Measurements from ENCODE around the gene MDGA2. TPM values are rescaled to one million over a fixed set of nuclear protein-coding genes. Genes with fewer than 3 reads are reported as not detected.

The MDGA2 gene
- total RNA-seq, 2 experiments from 2014 or later: not detected

DNA sequence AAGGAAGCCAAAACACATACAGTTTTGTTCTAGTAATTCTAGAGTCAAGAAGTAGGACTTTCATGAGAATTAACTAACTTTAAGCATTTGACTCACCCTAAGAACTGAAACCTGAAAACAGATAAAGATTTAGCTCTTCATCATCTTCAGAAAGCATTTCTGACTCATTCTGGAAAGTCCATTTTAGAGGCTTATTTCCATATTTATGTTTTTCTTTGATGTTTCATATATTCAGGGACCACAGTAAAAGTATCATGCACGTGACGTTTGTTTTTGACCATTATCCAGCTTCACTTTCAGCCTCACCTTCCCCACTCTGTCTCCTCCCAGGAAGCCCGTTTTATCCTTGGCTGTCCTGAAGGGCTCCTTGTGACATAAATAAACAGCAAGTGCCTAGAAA lies 79.2 kb downstream of the MDGA2 start:
- Mint-ChIP-seq H3K4me3 (no peak overlapping the region), H3K27me3 (ENCODE audit: low read depth) (no peaks in the 10 kb centered on the region), H3K27ac (no peak overlapping the region), H3K4me1 (ENCODE audit: low read depth) (no peaks in the 10 kb centered on the region), H3K36me3 (ENCODE audit: low read depth) (no peaks in the 10 kb centered on the region), H3K9me3 (ENCODE audit: insufficient read depth) (peaks cover 8% of the 10 kb centered on the region)
- no peak for DNase-seq
- POLR2A ChIA-PET: no interaction called here
- CTCF ChIA-PET: no interaction called here
- no peak for ATAC-seq

- ChIA-PET POLR2A (no interaction called here), CTCF (no interaction called here)
- DNase-seq: no peak
- Mint-ChIP-seq H3K4me1 (ENCODE audit: low read depth) (no peaks in the 10 kb centered on the region), H3K27ac (no peak overlapping the region), H3K4me3 (no peak overlapping the region), H3K27me3 (ENCODE audit: low read depth) (no peaks in the 10 kb centered on the region), H3K36me3 (ENCODE audit: low read depth) (no peaks in the 10 kb centered on the region), H3K9me3 (ENCODE audit: insufficient read depth) (peaks cover 8% of the 10 kb centered on the region)
- no peak for ATAC-seq
Measured at GRCh38 chr14:47595552-47595951, 79.9 kb downstream of the MDGA2 start.

GRCh38 chr14:47590767-47591495 lies 84.5 kb downstream of the MDGA2 start:
- ChIA-PET POLR2A (interaction anchor here (0.6 to 0.7 kb wide), 2 partner anchors 28 to 1723 kb away, joined by 3 read pairs; no protein-coding TSS in a partner anchor), CTCF (no interaction called here)
- H3K4me3 Mint-ChIP-seq: no peak overlapping the region
- H3K27ac Mint-ChIP-seq: no peak overlapping the region
- H3K9me3 Mint-ChIP-seq (ENCODE audit: insufficient read depth): peaks cover 4% of the 10 kb centered on the region
- H3K4me1 Mint-ChIP-seq (ENCODE audit: low read depth): no peaks in the 10 kb centered on the region
- DNase-seq (no peak), ATAC-seq (no peak)
- H3K36me3 Mint-ChIP-seq (ENCODE audit: low read depth): no peaks in the 10 kb centered on the region
- no peaks in the 10 kb centered on the region for H3K27me3 Mint-ChIP-seq (ENCODE audit: low read depth)

DNA sequence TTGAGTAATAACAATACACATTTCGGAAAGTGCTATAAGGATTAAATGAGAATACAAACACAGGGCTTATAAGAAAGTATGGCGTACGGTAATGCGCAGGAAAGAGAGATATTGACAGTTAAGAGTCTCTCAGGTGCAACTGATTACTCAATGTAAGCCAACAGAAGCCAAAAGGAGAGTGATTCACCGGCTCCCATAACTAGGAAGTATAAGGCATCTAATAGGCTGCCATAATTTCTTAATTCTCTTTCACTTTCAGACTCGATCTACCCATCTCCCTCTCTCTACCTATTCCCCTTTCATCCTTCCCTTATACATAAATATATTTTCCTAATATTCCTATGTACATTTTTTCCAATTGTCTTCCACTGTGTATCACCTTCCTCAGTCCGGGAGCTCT lies 90.0 kb downstream of the MDGA2 start:
- DNase-seq: no peak
- H3K4me3 Mint-ChIP-seq: no peak overlapping the region
- no peak for ATAC-seq
- ChIA-PET POLR2A (no interaction called here), CTCF (no interaction called here)
- H3K4me1 Mint-ChIP-seq (ENCODE audit: low read depth): no peaks in the 10 kb centered on the region
- H3K36me3 Mint-ChIP-seq (ENCODE audit: low read depth): no peaks in the 10 kb centered on the region
- H3K9me3 Mint-ChIP-seq (ENCODE audit: insufficient read depth): peaks cover 10% of the 10 kb centered on the region
- H3K27ac Mint-ChIP-seq: no peak overlapping the region
- H3K27me3 Mint-ChIP-seq (ENCODE audit: low read depth): no peaks in the 10 kb centered on the region

DNA sequence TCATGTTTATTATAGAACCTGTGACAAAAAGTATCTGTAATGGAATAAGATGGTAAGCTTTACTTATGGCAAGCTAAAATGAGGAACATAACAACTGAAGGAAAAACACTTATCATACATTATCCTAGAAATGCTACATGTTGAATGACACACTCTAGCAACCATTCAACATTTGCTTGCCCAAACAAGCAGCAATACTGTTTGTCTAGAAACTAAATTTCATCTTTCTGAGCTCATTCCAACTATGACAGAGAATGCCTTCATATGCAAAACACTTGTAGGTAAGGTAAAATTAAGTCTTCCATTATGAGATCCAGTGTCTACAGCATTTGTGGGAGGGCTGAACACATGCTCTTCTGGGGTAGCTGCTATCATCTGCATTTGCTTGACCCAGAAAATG lies 108.1 kb downstream of the MDGA2 start:
- CTCF ChIA-PET: no interaction called here
- H3K36me3 Mint-ChIP-seq (ENCODE audit: low read depth): no peaks in the 10 kb centered on the region
- H3K27me3 Mint-ChIP-seq (ENCODE audit: low read depth): no peaks in the 10 kb centered on the region
- H3K4me1 Mint-ChIP-seq (ENCODE audit: low read depth): no peaks in the 10 kb centered on the region
- no peak for ATAC-seq
- no peak for DNase-seq
- H3K9me3 Mint-ChIP-seq (ENCODE audit: insufficient read depth): peaks cover 24% of the 10 kb centered on the region
- H3K4me3 Mint-ChIP-seq: no peak overlapping the region
- POLR2A ChIA-PET: no interaction called here
- H3K27ac Mint-ChIP-seq: no peak overlapping the region

DNA sequence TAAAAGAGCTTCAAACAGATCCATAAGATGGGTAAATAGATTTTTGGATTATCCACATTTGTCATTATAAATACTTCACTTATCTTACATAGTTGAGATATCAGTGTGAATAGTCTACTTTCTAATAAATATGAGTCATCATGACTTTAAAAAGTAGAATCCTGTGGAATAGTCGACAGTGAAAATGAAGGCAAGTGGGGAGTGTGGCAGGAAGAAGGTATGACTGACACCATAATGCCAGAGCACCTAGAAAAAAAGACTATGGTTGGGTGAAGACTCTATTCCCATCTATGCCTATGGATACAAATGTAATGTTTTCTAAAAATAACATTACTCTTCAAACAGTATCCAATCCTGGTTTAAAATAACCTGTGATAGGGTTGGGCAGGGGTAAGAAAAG lies 117.5 kb downstream of the MDGA2 start:
- Mint-ChIP-seq H3K27me3 (ENCODE audit: low read depth) (no peaks in the 10 kb centered on the region), H3K4me3 (no peak overlapping the region), H3K4me1 (ENCODE audit: low read depth) (no peaks in the 10 kb centered on the region), H3K27ac (no peak overlapping the region), H3K9me3 (ENCODE audit: insufficient read depth) (peaks cover 8% of the 10 kb centered on the region), H3K36me3 (ENCODE audit: low read depth) (no peaks in the 10 kb centered on the region)
- DNase-seq: no peak
- ATAC-seq: no peak
- ChIA-PET CTCF (no interaction called here), POLR2A (no interaction called here)

GRCh38 chr14:47555333-47555732 lies 120.1 kb downstream of the MDGA2 start:
- ChIA-PET CTCF (no interaction called here), POLR2A (no interaction called here)
- no peaks in the 10 kb centered on the region for H3K36me3 Mint-ChIP-seq (ENCODE audit: low read depth)
- ATAC-seq (no peak), DNase-seq (no peak)
- H3K9me3 Mint-ChIP-seq (ENCODE audit: insufficient read depth): peaks cover under 1% of the 10 kb centered on the region
- no peak overlapping the region for H3K27ac Mint-ChIP-seq
- H3K27me3 Mint-ChIP-seq (ENCODE audit: low read depth): no peaks in the 10 kb centered on the region
- no peaks in the 10 kb centered on the region for H3K4me1 Mint-ChIP-seq (ENCODE audit: low read depth)
- H3K4me3 Mint-ChIP-seq: no peak overlapping the region

DNA sequence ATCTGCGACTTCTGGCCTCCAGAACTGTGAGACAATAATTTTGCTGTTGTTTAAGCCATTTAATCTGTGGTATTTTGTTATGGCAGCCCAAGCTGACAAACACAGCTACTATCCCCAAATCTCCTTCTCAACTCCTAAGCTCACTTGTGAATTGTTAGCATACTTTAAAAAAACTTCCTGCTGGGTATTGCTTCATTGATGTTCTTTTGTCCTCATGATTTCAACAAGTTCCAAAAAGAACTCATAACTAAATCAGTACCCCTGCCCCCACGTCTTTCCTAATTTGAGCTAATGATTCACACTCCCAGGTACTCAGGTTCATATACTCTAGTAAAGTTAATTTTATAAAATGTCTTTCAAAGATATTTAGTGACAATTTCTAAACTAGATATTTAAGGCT lies 125.5 kb downstream of the MDGA2 start:
- CTCF ChIA-PET: no interaction called here
- Mint-ChIP-seq H3K4me1 (ENCODE audit: low read depth) (no peaks in the 10 kb centered on the region), H3K27ac (no peak overlapping the region), H3K27me3 (ENCODE audit: low read depth) (no peaks in the 10 kb centered on the region), H3K4me3 (no peak overlapping the region), H3K9me3 (ENCODE audit: insufficient read depth) (peaks cover 7% of the 10 kb centered on the region), H3K36me3 (ENCODE audit: low read depth) (no peaks in the 10 kb centered on the region)
- POLR2A ChIA-PET: no interaction called here
- no peak for ATAC-seq
- no peak for DNase-seq

GRCh38 chr14:47543459-47543858 lies 131.9 kb downstream of the MDGA2 start:
- POLR2A ChIA-PET: no interaction called here

GRCh38 chr14:47541662-47542061 lies 133.7 kb downstream of the MDGA2 start:
- Mint-ChIP-seq H3K4me1 (ENCODE audit: low read depth) (no peaks in the 10 kb centered on the region), H3K27me3 (ENCODE audit: low read depth) (no peaks in the 10 kb centered on the region), H3K4me3 (no peak overlapping the region), H3K36me3 (ENCODE audit: low read depth) (no peaks in the 10 kb centered on the region), H3K27ac (no peak overlapping the region), H3K9me3 (ENCODE audit: insufficient read depth) (no peaks in the 10 kb centered on the region)
- CTCF ChIA-PET: no interaction called here
- POLR2A ChIA-PET: no interaction called here
- ATAC-seq (no peak), DNase-seq (no peak)

More at GRCh38 chr14:47543459-47543858, 131.9 kb downstream of the MDGA2 start:
- Mint-ChIP-seq H3K4me1 (ENCODE audit: low read depth) (no peaks in the 10 kb centered on the region), H3K4me3 (no peak overlapping the region), H3K9me3 (ENCODE audit: insufficient read depth) (peaks cover 7% of the 10 kb centered on the region), H3K27me3 (ENCODE audit: low read depth) (no peaks in the 10 kb centered on the region), H3K36me3 (ENCODE audit: low read depth) (no peaks in the 10 kb centered on the region), H3K27ac (no peak overlapping the region)
- CTCF ChIA-PET: no interaction called here
- ATAC-seq (no peak), DNase-seq (no peak)

DNA sequence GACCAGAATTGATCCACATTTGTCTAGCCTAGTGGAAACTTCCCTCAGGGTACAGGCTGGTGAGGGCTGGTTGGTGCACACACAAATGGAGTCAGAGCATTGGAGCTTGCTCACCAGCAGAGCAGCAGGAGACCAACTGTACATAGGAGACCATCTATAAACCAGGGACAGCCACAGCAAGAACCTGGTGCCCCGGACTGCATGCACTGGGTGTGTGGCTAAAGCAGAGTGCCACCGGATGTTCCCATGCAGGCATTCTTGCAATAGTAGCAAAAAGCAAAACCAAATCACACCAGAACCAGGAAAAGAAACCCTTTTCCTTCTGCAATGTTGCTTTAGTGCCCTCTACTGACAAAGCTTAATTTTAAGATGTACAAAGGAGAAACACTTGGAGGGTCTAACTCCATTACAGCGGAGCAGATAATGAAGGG lies 136.4 kb downstream of the MDGA2 start:
- CTCF ChIA-PET: no interaction called here
- H3K4me3 Mint-ChIP-seq: no peak overlapping the region
- DNase-seq (no peak), ATAC-seq (no peak)
- H3K27me3 Mint-ChIP-seq (ENCODE audit: low read depth): no peaks in the 10 kb centered on the region
- no peaks in the 10 kb centered on the region for H3K4me1 Mint-ChIP-seq (ENCODE audit: low read depth)
- no peaks in the 10 kb centered on the region for H3K9me3 Mint-ChIP-seq (ENCODE audit: insufficient read depth)
- H3K36me3 Mint-ChIP-seq (ENCODE audit: low read depth): no peaks in the 10 kb centered on the region
- no peak overlapping the region for H3K27ac Mint-ChIP-seq
- POLR2A ChIA-PET: no interaction called here

- Mint-ChIP-seq H3K27ac (no peak overlapping the region), H3K36me3 (ENCODE audit: low read depth) (no peaks in the 10 kb centered on the region), H3K9me3 (ENCODE audit: insufficient read depth) (no peaks in the 10 kb centered on the region), H3K27me3 (ENCODE audit: low read depth) (no peaks in the 10 kb centered on the region), H3K4me3 (no peak overlapping the region), H3K4me1 (ENCODE audit: low read depth) (no peaks in the 10 kb centered on the region)
- no peak for DNase-seq
- CTCF ChIA-PET: no interaction called here
- no peak for ATAC-seq
- POLR2A ChIA-PET: no interaction called here
Measured at GRCh38 chr14:47536341-47536740, 139.1 kb downstream of the MDGA2 start.

GRCh38 chr14:47526591-47527244 lies 148.7 kb downstream of the MDGA2 start:
- ATAC-seq (no peak), DNase-seq (no peak)
- Mint-ChIP-seq H3K4me1 (ENCODE audit: low read depth) (no peaks in the 10 kb centered on the region), H3K9me3 (ENCODE audit: insufficient read depth) (no peaks in the 10 kb centered on the region), H3K27me3 (ENCODE audit: low read depth) (no peaks in the 10 kb centered on the region), H3K4me3 (no peak overlapping the region), H3K27ac (no peak overlapping the region), H3K36me3 (ENCODE audit: low read depth) (no peaks in the 10 kb centered on the region)
- CTCF ChIA-PET: no interaction called here
- POLR2A ChIA-PET: no interaction called here
